Measurements from ENCODE around the gene INTS13. TPM values are rescaled to one million over a fixed set of nuclear protein-coding genes. Genes with fewer than 3 reads are reported as not detected.

The INTS13 gene
- total and polyA plus RNA-seq, 2 donors (not counting 3 experiments of a cell fraction or from before 2014, with no cell fraction given) = 8.7 to 35.9 TPM

GRCh38 chr12:26976687-26977086, 38.9 kb upstream of the INTS13 start:
- CTCF ChIA-PET = no interaction called here
- Histone ChIP-seq H3K27me3 (ENCODE audit: control insufficient read depth in 2 of 2, insufficient read depth in 2 of 2, low read length in 2 of 2) (no peaks in the 10 kb centered on the region), H3K9me3 (replicated peaks; ENCODE audit: control insufficient read depth, insufficient read depth, low read length) (no peaks in the 10 kb centered on the region), H3K4me2 (ENCODE audit: insufficient read depth, low read length) (no peak overlapping the region), H3K9ac (replicated peaks; ENCODE audit: extremely low read depth, insufficient read depth, low read length) (no peak overlapping the region), H3K4me3 (replicated peaks in 1 of 3; ENCODE audit: insufficient read depth in 1 of 3, low read depth in 1 of 3, low read length in 3 of 3) (no peak overlapping the region), H3K79me2 (ENCODE audit: control insufficient read depth, insufficient read depth, low read length) (no peaks in the 10 kb centered on the region), H3K9me1 (replicated peaks; ENCODE audit: control insufficient read depth, extremely low read depth, insufficient read depth, low read length) (no peaks in the 10 kb centered on the region), H3K4me1 (ENCODE audit: control insufficient read depth, extremely low read depth, insufficient read depth, low read length) (no peaks in the 10 kb centered on the region), H3K36me3 (ENCODE audit: control insufficient read depth in 2 of 2, extremely low read depth in 1 of 2, insufficient read depth in 2 of 2, low read length in 2 of 2) (peaks cover 3 to 7% of the 10 kb centered on the region in 2 experiments), H3K27ac (ENCODE audit: insufficient read depth, low read depth, low read length) (no peak overlapping the region), H2AFZ (ENCODE audit: low read depth, low read length) (no peak overlapping the region), H4K20me1 (replicated peaks; ENCODE audit: control insufficient read depth, extremely low read depth, insufficient read depth, low read length) (no peaks in the 10 kb centered on the region)
- dilution Hi-C loops (cut with MboI; ENCODE audit: extremely low pct_ligation_motif_present, low sequenced_read_pairs) (no loop called here), intact Hi-C loops (cut with micrococcal nuclease) (no loop called here)
- DNase-seq (ENCODE audit: low read depth, low spot score) (no peak), FAIRE-seq (no peak)
- POLR2A ChIA-PET = no interaction called here
- no TSS peak for BruUV-seq (replicated peaks)
- no peak for TF ChIP-seq MYC (IDR thresholded peaks at IDR 0.05; ENCODE audit: low read depth, low read length)

GRCh38 chr12:26971963-26972362, 34.2 kb upstream of the INTS13 start:
- no peak for TF ChIP-seq GATA2 (IDR thresholded peaks at IDR 0.05; ENCODE audit: insufficient read depth, insufficient read length, low read depth, low read length)
- no peak for TF ChIP-seq JUN (IDR thresholded peaks at IDR 0.05; ENCODE audit: borderline replicate concordance, insufficient read depth, insufficient read length, low read depth)
- no peak for TF ChIP-seq CTCF (IDR thresholded peaks at IDR 0.05; ENCODE audit: extremely low read depth in 1 of 2, insufficient read depth in 1 of 2, low read depth in 1 of 2, low read length in 2 of 2)
- TF ChIP-seq POLR2AphosphoS5 (IDR thresholded peaks at IDR 0.05; ENCODE audit: insufficient read depth, low read depth, low read length) = no peak
- no peak for TF ChIP-seq POLR2A (IDR thresholded peaks at IDR 0.05; ENCODE audit: low read depth, low read length)
- no peak for TF ChIP-seq MAX (IDR thresholded peaks at IDR 0.05; ENCODE audit: insufficient read depth, insufficient read length)
- no peaks in the 10 kb centered on the region for H3K9me3 ChIP-seq (replicated peaks; ENCODE audit: control insufficient read depth, insufficient read depth, low read length)
- intact Hi-C loops (cut with micrococcal nuclease) = no loop called here
- POLR2A ChIA-PET = no interaction called here
- dilution Hi-C loops (cut with MboI; ENCODE audit: extremely low pct_ligation_motif_present, low sequenced_read_pairs) = no loop called here
- no peak for FAIRE-seq
- H3K4me2 ChIP-seq (ENCODE audit: insufficient read depth, low read length) = no peak overlapping the region
- no peak overlapping the region for H3K4me3 ChIP-seq (replicated peaks in 1 of 3; ENCODE audit: insufficient read depth in 1 of 3, low read depth in 1 of 3, low read length in 3 of 3)
- no peak overlapping the region for H3K9ac ChIP-seq (replicated peaks; ENCODE audit: extremely low read depth, insufficient read depth, low read length)
- BruUV-seq (replicated peaks) = no TSS peak
- no peak overlapping the region for H3K27ac ChIP-seq (ENCODE audit: insufficient read depth, low read depth, low read length)
- no peak for DNase-seq (ENCODE audit: low read depth, low spot score)
- H3K36me3 ChIP-seq (ENCODE audit: control insufficient read depth in 2 of 2, extremely low read depth in 1 of 2, insufficient read depth in 2 of 2, low read length in 2 of 2) = peaks cover 0 to 14% of the 10 kb centered on the region in 2 experiments
- H3K4me1 ChIP-seq (ENCODE audit: control insufficient read depth, extremely low read depth, insufficient read depth, low read length) = no peaks in the 10 kb centered on the region
- H3K79me2 ChIP-seq (ENCODE audit: control insufficient read depth, insufficient read depth, low read length) = no peaks in the 10 kb centered on the region
- CTCF ChIA-PET = interaction anchor here (1.0 to 1.1 kb wide), 3 partner anchors 42 to 332 kb away, joined by 3 to 4 read pairs (median 4); no protein-coding TSS in a partner anchor
- H3K9me1 ChIP-seq (replicated peaks; ENCODE audit: control insufficient read depth, extremely low read depth, insufficient read depth, low read length) = no peaks in the 10 kb centered on the region
- H2AFZ ChIP-seq (ENCODE audit: low read depth, low read length) = no peak overlapping the region
- H3K27me3 ChIP-seq (ENCODE audit: control insufficient read depth in 2 of 2, insufficient read depth in 2 of 2, low read length in 2 of 2) = no peaks in the 10 kb centered on the region
- H4K20me1 ChIP-seq (replicated peaks; ENCODE audit: control insufficient read depth, extremely low read depth, insufficient read depth, low read length) = no peaks in the 10 kb centered on the region

Data from endothelial cell of umbilical vein (primary cell).